Measurements from ENCODE around the gene NBPF4.

- TF ChIP-seq, protein P1, sequence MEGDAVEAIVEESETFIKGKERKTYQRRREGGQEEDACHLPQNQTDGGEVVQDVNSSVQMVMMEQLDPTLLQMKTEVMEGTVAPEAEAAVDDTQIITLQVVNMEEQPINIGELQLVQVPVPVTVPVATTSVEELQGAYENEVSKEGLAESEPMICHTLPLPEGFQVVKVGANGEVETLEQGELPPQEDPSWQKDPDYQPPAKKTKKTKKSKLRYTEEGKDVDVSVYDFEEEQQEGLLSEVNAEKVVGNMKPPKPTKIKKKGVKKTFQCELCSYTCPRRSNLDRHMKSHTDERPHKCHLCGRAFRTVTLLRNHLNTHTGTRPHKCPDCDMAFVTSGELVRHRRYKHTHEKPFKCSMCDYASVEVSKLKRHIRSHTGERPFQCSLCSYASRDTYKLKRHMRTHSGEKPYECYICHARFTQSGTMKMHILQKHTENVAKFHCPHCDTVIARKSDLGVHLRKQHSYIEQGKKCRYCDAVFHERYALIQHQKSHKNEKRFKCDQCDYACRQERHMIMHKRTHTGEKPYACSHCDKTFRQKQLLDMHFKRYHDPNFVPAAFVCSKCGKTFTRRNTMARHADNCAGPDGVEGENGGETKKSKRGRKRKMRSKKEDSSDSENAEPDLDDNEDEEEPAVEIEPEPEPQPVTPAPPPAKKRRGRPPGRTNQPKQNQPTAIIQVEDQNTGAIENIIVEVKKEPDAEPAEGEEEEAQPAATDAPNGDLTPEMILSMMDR (IDR thresholded peaks at IDR 0.05; ENCODE audit: insufficient read depth, low read length, poor library complexity, severe bottlenecking): no peak
- no peak for TF ChIP-seq EZH2phosphoT487 (conservative IDR thresholded peaks at IDR 0.05; ENCODE audit: low read length)
Observed at GRCh38 chr1:108190686-108191416, 53.0 kb downstream of the NBPF4 start.

Measured in SU-DHL-6 (cell line).